Endothelial cell of umbilical vein (primary cell): ENCODE data around the gene ENPP3. TPM values are rescaled to one million over a fixed set of nuclear protein-coding genes. Genes with fewer than 3 reads are reported as not detected.

Experiments
- BruUV-seq: library from RNA; stranded (reverse); fragments of 400-500 nt; replicated peaks from 2 replicates; lab custom pipeline; 2021; lab: Mats Ljungman, UMichigan
- CTCF ChIA-PET: fragments of 300-600, 350-600 bp; sonication (Branson Sonifier 250); formaldehyde crosslinking; loops from one replicate; lab custom pipeline; 2021; ENCODE audit warnings: antibody characterized with exemption, inconsistent platforms; lab: Charles Lee
- POLR2A ChIA-PET: fragments of 300-600, 350-600 bp; sonication (Branson Sonifier 250); formaldehyde crosslinking; loops from one replicate; lab custom pipeline; 2021; ENCODE audit warnings: antibody characterized with exemption, inconsistent platforms; lab: Charles Lee
- DNase-seq: peaks from one replicate; pipeline ENCODE4 v3.0.0-alpha.2; 2011; ENCODE audit warnings: low read depth, low spot score
- FAIRE-seq: peaks from 2 replicates; lab custom pipeline; 2011; peaks lifted over from hg19 to GRCh38; lab: Jason Lieb, UNC
- H2AFZ ChIP-seq: 2 replicates; pipeline ENCODE4 v1.6.0; 2012; ENCODE audit warnings: low read depth, low read length, control low read depth, inconsistent platforms
- H3K27ac ChIP-seq: 2 replicates; pipeline ENCODE4 v1.5.1; 2011; ENCODE audit warnings: low read depth, mild to moderate bottlenecking, control low read depth, low read length, moderate library complexity; ENCODE audit not compliant: insufficient read depth
- H3K27me3 ChIP-seq, 2 experiments: 2 replicates each; pipeline versions ENCODE4 v1.6.0 to v1.6.1; 2011; ENCODE audit warnings: low read length in 2 of 2, mixed read lengths in 1 of 2; ENCODE audit not compliant: control insufficient read depth in 2 of 2, insufficient read depth in 2 of 2
- H3K36me3 ChIP-seq, 2 experiments: 2 replicates in 1 of 2; 3 replicates in 1 of 2; pipeline ENCODE4 v1.5.1; 2011; ENCODE audit warnings: low read length in 2 of 2, mild to moderate bottlenecking in 1 of 2, moderate library complexity in 1 of 2; ENCODE audit not compliant: control insufficient read depth in 2 of 2, insufficient read depth in 2 of 2; ENCODE audit errors: extremely low read depth in 1 of 2
- H3K4me1 ChIP-seq: 3 replicates; pipeline ENCODE4 v1.5.1; 2011; ENCODE audit warnings: mild to moderate bottlenecking, low read length; ENCODE audit not compliant: control insufficient read depth, insufficient read depth; ENCODE audit errors: extremely low read depth
- H3K4me2 ChIP-seq: 2 replicates; pipeline ENCODE4 v1.6.1; 2011; ENCODE audit warnings: low read length, control low read depth, mixed read lengths; ENCODE audit not compliant: insufficient read depth
- H3K4me3 ChIP-seq, 3 experiments: fragments of 200-600 bp in 1 of 3; sonication (generic), shearing (Covaris generic) in 1 of 3; replicated peaks in 1 of 3; 2 replicates each; pipeline ENCODE4 v1.5.1; 2011 to 2016; ENCODE audit warnings: control low read depth in 3 of 3, low read length in 3 of 3, mild to moderate bottlenecking in 2 of 3, inconsistent platforms in 1 of 3, low read depth in 1 of 3, moderate library complexity in 1 of 3; ENCODE audit not compliant: insufficient read depth in 1 of 3
- H3K79me2 ChIP-seq: 2 replicates; pipeline ENCODE4 v1.6.0; 2012; ENCODE audit warnings: low read length, inconsistent platforms; ENCODE audit not compliant: control insufficient read depth, insufficient read depth
- H3K9ac ChIP-seq: replicated peaks from 2 replicates; pipeline ENCODE3; 2011; ENCODE audit warnings: low read length, control low read depth; ENCODE audit not compliant: insufficient read depth; ENCODE audit errors: extremely low read depth
- H3K9me1 ChIP-seq: replicated peaks from 3 replicates; pipeline ENCODE4 v1.6.0; 2011; ENCODE audit warnings: mild to moderate bottlenecking, low read length; ENCODE audit not compliant: control insufficient read depth, insufficient read depth; ENCODE audit errors: extremely low read depth
- H3K9me3 ChIP-seq: replicated peaks from 2 replicates; pipeline ENCODE4 v1.5.1; 2012; ENCODE audit warnings: low read length, inconsistent platforms; ENCODE audit not compliant: control insufficient read depth, insufficient read depth
- H4K20me1 ChIP-seq: replicated peaks from 2 replicates; pipeline ENCODE3; 2011; ENCODE audit warnings: mild to moderate bottlenecking, low read length; ENCODE audit not compliant: control insufficient read depth, insufficient read depth; ENCODE audit errors: extremely low read depth
- EZH2 ChIP-seq: IDR thresholded peaks from 2 replicates; pipeline ENCODE4 v1.6.1; 2012; ENCODE audit warnings: borderline replicate concordance, low read depth, mild to moderate bottlenecking, moderate library complexity, low read length, inconsistent platforms; ENCODE audit not compliant: severe bottlenecking
- FOS ChIP-seq: IDR thresholded peaks from 2 replicates; pipeline ENCODE4 v1.6.1; 2011; ENCODE audit warnings: mild to moderate bottlenecking, low read length, moderate library complexity, borderline replicate concordance; ENCODE audit not compliant: insufficient read depth
- GATA2 ChIP-seq: IDR thresholded peaks from 2 replicates; pipeline ENCODE4 v1.7.0; 2011; ENCODE audit warnings: low read depth, mild to moderate bottlenecking, moderate library complexity, mixed read lengths, low read length; ENCODE audit not compliant: insufficient read length, insufficient read depth
- JUN ChIP-seq: IDR thresholded peaks from 2 replicates; pipeline ENCODE4 v1.6.1; 2011; ENCODE audit warnings: borderline replicate concordance, low read depth; ENCODE audit not compliant: insufficient read length, insufficient read depth
- MAX ChIP-seq: IDR thresholded peaks from 2 replicates; pipeline ENCODE4 v1.6.1; 2011; ENCODE audit not compliant: insufficient read depth, insufficient read length
- MYC ChIP-seq: IDR thresholded peaks from one replicate; pipeline ENCODE4 v1.6.1; 2011; ENCODE audit warnings: mild to moderate bottlenecking, low read depth, low read length
- POLR2A ChIP-seq: IDR thresholded peaks from 2 replicates; pipeline ENCODE4 v1.6.1; 2012; ENCODE audit warnings: low read depth, mild to moderate bottlenecking, control low read depth, low read length
- POLR2AphosphoS5 ChIP-seq: IDR thresholded peaks from 2 replicates; pipeline ENCODE4 v1.6.1; 2012; ENCODE audit warnings: low read depth, mild to moderate bottlenecking, control low read depth, low read length, moderate library complexity; ENCODE audit not compliant: insufficient read depth
- dilution Hi-C: fragments of 300-500 bp; cut with MboI; formaldehyde crosslinking; loops from one replicate; pipeline ENCODE4 v1.15.0; 2019; ENCODE audit warnings: low sequenced_read_pairs; ENCODE audit not compliant: extremely low pct_ligation_motif_present
- intact Hi-C: fragments of 100-400 bp; cut with micrococcal nuclease; formaldehyde crosslinking; loops from one replicate; pipeline ENCODE4 v1.10.0; 2022
- polyA plus RNA-seq, 4 experiments: library from polyadenylated mRNA; depleted of rRNA in 3 of 4; stranded (reverse) in 3 of 4; unstranded in 1 of 4; fragments of >200 nt; gene quantifications; 2 replicates each; pipeline versions ENCODE4 v1.2.1 to v1.2.3, GENCODE V29; 2011 to 2012; ENCODE audit warnings: missing spikeins in 1 of 4
- total RNA-seq: library from RNA; stranded (reverse); gene quantifications from 2 replicates; pipeline ENCODE4 v1.2.3, GENCODE V29; 2021
- TF ChIP-seq, protein P1 (sequence below), 2 donors: IDR thresholded peaks; 1 replicate in 1 of 2; 2 replicates in 1 of 2; pipeline ENCODE4 v1.5.1; 2011; ENCODE audit warnings: low read length in 2 of 2, mild to moderate bottlenecking in 2 of 2, moderate library complexity in 2 of 2, control low read depth in 1 of 2, inconsistent platforms in 1 of 2, low read depth in 1 of 2; ENCODE audit not compliant: insufficient read depth in 1 of 2; ENCODE audit errors: extremely low read depth in 1 of 2

Gene ENPP3
- total and polyA plus RNA-seq, 2 donors (not counting 3 experiments of a cell fraction or from before 2014, with no cell fraction given): not detected

DNA sequence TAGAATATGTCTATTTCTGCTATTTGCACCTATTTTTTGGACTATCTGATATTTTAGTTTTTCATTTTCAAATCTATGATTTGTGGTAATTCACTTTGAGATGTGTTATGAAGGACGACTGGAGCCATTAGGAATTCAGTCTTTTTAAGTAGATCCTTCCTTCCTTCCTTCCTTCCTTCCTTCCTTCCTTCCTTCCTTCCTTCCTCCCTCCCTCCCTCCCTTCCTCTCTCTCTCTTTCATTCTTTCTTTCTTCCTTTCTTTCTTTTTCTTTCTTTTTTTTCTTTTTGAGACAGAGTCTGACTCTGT is 124.6 kb downstream of the ENPP3 start:
- no peaks in the 10 kb centered on the region for H4K20me1 ChIP-seq
- intact Hi-C loops (no loop called here), dilution Hi-C loops (no loop called here)
- TF ChIP-seq FOS (no peak), POLR2A (no peak), MYC (no peak), JUN (no peak), GATA2 (no peak), EZH2 (no peak), POLR2AphosphoS5 (no peak), MAX (no peak)
- TF ChIP-seq, protein P1, sequence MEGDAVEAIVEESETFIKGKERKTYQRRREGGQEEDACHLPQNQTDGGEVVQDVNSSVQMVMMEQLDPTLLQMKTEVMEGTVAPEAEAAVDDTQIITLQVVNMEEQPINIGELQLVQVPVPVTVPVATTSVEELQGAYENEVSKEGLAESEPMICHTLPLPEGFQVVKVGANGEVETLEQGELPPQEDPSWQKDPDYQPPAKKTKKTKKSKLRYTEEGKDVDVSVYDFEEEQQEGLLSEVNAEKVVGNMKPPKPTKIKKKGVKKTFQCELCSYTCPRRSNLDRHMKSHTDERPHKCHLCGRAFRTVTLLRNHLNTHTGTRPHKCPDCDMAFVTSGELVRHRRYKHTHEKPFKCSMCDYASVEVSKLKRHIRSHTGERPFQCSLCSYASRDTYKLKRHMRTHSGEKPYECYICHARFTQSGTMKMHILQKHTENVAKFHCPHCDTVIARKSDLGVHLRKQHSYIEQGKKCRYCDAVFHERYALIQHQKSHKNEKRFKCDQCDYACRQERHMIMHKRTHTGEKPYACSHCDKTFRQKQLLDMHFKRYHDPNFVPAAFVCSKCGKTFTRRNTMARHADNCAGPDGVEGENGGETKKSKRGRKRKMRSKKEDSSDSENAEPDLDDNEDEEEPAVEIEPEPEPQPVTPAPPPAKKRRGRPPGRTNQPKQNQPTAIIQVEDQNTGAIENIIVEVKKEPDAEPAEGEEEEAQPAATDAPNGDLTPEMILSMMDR (IDR thresholded peaks at IDR 0.05; ENCODE audit: extremely low read depth in 1 of 2, insufficient read depth in 1 of 2, low read depth in 1 of 2, low read length in 2 of 2): no peak
- POLR2A ChIA-PET: no interaction called here
- no peak overlapping the region for H3K4me2 ChIP-seq
- FAIRE-seq (no peak), DNase-seq (no peak)
- H3K9ac ChIP-seq: no peak overlapping the region
- no peaks in the 10 kb centered on the region for H3K79me2 ChIP-seq
- H2AFZ ChIP-seq: no peak overlapping the region
- H3K27ac ChIP-seq: no peak overlapping the region
- H3K9me3 ChIP-seq: no peaks in the 10 kb centered on the region
- BruUV-seq: no TSS peak
- CTCF ChIA-PET: no interaction called here
- no peaks in the 10 kb centered on the region for H3K9me1 ChIP-seq
- no peaks in the 10 kb centered on the region for H3K4me1 ChIP-seq
- no peaks in the 10 kb centered on the region for H3K36me3 ChIP-seq
- no peak overlapping the region for H3K4me3 ChIP-seq
- peaks cover 3 to 4% of the 10 kb centered on the region in 2 experiments for H3K27me3 ChIP-seq
